ENCODE results near the gene TOX2.

The TOX2 gene

DNA sequence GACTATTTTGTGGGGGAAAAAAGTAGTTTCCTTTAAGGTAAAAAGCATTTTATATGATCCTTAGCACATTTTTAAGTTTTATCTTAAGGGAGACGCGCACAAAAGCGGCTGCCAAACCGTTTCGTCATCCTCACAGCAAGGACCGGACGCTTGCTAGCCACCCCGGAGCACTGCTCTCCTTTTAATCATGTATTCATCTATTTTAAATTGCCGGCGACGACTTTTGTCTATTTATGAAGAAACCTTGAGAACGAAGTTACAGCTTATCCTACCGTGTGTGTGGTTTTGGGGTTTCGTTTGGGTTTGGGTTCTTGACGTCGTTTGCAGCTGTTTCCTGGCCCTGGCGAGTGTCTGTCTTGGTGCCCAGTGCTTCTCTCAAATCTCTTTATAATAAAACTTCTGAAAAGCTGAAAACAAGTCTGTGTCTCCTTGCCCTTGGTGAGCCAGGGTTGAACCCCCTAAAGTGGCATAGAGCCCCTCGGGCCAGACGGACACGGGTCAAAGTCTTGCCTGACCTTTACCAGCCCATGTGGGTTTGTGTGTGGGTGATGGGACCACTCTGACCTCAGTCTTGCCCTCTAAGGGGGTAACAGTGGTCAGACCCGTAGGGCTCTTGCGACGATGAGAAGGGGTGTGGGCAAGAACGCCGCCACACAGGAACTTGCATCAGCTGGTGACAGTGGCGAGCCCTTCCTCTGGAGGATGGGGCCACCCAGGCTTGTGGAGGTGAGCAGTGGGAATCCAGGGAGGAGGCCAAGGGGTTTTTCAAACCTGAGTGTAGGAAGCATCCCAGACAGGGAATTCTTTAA, 154.8 kb downstream of the TOX2 start:
- in situ Hi-C loops (cut with HindIII; ENCODE audit: low sequenced_read_pairs), result loop anchor here (5.0 kb wide), 1 partner anchor 42 kb away; no protein-coding TSS in a partner anchor

DNA sequence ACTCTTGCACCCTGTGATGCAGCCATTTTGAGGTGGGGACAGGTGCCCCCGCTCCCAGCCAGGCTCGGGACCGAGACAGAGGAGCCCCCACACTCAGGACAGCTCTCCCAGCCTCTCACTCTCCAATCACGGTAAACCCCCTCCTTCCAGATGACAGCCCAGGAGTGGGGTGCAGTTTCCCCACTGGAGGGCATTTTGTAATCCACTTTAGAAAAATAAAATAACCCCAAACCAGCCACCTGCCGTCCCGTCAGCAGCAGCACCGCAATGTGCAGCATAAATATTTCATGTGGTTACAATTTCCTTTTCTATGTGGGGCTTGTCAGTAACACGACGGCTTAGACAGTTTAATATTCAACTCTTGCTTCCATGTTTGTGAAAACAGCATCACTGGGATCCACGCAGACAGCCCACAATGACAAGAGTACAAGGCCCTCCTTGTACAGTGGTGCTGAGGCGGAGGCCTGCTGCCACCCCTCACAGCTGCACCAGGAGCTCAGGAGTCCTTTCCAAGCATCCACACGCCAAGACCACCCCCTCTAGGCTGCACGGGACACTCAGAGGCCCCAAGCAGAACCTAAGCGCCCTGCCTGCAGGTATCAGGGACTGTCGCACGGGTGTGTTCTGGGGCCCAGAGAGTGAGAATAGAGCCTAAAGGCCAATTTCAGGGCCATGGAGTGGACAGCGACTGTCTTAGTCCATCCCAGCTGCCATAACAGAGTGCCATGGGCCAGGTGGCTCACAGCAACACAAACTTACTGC, 155.7 kb downstream of the TOX2 start:
- in situ Hi-C loops (cut with HindIII; ENCODE audit: low sequenced_read_pairs), result no loop called here

DNA sequence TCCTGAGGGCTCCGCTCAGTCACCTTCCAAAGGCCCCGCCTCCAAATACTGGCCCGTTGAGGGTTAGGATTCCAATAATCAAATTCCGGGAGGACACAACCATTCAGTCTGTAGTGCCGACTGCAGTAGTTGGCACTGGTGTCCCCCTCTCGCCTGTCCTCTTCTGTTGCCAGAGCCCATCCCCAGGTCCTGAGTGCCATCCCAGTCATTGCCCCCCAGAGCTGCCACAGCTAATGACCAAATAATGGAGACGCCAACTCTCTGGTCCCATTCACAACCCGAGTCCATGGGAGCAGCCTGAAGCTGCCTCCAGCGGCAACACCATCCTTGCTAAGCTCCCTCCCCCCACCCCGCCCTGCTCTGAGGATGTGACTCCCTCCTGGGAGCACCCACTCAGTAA, 156.4 kb downstream of the TOX2 start:
- in situ Hi-C loops (cut with HindIII; ENCODE audit: low sequenced_read_pairs), result no loop called here

DNA sequence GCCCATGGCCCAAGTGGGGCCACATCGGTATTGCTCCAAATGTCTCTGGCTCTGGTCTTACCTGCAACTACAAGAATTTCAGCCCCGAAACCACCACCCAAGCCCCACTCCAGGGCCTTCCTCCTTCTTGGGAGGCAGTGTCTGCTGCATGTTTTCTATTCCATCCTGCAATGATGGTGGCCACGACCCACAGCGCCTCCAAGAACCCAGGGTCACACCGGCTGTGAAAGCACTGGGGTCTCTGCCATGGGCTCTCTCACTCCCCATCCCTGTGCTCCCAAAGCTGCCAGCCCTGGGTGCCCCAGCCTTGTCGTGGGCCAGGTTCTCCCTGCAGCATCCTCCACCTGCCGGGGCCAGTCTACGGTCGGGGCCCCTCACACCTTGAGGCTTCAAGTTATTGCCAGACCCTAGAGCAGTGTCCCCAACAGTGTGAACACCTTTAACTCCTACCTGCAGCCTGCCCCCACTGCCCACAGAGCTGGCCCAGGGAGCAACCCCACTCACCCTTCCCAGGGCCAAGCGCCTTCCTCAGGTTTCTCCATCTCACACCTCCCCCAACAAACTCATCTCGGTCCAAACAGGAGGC, 157.0 kb downstream of the TOX2 start:
- in situ Hi-C loops (cut with HindIII; ENCODE audit: low sequenced_read_pairs), result no loop called here

DNA sequence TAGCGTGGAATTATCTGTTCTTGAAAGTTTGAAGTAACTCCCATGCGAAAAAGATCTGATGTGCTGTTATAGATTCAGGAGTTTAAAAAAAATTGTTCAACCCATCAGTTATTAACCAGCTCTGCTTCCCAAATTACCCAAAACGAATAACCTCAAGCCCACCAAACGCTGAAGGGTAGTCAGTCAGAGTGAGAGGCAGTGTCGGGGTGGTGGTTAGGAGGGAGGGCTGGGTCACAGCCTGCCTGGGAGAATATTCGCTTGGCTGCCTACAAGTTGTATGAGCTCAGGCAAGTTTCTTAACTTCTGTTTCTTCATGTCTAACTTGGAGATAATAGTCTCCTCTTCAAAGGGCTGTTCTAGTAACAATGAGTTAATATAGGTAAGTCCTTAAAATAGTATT, 157.7 kb downstream of the TOX2 start:
- in situ Hi-C loops (cut with HindIII; ENCODE audit: low sequenced_read_pairs), result no loop called here

DNA sequence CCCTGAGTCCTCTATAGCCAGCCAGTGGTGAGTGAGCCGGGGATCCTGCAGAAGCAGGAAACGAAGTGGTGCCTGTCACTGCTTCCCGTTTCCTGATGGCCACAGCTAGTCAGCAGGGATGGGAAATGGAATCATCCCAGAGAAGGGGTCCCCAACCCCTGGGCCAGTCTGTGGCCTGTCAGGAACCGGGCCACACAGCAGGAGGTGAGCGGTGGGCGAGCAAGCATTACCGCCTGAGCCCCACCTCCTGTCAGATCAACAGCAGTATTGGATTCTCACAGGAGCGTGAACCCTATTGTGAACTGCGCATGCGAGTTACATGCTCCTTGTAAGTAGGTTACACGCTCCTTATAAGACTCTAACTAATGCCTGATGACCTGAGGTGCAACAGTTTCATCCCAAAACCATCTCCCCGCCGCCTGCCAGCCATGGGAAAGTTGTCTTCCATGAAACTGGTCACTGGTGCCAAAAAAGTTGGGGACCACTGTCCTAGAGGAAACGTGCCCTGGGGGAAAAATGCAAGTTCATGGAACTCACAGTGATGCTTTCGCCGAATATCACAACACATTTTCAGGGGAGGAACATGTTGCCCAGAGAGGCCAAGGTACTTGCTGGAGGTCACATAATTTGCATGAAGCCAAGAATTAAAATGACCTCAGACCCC, 158.5 kb downstream of the TOX2 start:
- in situ Hi-C loops (cut with HindIII; ENCODE audit: low sequenced_read_pairs), result no loop called here

DNA sequence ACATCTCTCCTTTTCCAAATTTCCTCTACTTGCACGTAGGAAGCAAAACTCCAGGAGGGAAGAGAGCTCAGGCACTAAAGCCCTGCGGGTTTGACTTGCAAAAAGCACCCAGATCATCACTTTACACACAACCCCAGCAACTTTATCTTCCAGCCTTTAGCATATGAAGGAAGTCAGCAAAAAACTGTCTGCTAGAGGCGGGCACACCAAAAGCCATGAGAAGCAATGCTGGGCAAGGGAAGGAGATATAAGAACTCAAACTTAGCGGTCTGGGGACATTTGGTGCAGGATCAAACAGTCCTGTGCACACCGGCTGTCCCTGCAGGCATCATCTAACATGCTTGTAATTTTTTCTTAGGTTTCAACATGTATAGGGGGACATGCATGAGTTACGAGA, 159.0 kb downstream of the TOX2 start:
- in situ Hi-C loops (cut with HindIII; ENCODE audit: low sequenced_read_pairs), result no loop called here

DNA sequence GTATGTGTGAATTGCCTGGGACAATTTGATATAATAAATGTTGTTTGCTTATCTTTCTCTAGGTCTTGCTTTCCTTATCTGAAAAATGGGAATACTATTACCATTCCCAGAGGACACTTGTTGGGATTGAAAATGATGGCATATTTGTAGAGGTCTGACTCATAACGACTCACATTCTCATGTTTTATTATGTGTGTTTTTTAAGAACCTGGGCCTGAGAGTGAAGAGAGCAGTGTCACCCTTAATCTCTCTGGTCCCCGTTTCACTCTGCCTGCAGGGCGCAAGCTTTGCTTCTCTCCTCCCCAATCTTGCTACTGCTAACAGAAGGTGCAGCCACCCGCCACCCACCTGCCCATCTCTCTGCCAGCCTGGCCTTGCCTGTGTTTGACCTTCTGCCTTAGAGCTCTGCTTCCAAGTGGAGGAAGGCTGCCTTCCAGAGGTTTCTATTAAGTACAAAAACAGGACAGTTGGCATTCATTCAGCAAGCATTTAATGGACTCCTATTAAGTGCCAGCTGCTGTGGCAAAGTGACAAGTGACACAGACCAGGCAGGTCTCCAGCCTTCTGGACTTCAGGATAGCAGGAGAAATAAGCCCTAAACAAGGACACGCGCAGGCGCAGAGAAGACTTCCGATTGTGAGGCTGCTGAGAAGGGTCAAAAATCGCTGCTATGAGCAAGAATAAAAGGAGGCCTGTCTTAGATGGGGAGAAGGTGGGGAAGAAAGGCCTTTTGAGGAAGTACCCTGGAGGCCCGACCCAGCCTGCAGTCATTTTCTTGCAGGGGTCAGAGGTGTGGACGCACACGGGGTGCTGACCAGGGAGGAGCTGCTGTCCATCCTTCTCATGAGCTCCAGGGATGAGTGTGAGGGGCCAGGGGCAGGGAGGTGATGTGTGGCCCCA, 159.8 kb downstream of the TOX2 start:
- in situ Hi-C loops (cut with HindIII; ENCODE audit: low sequenced_read_pairs), result loop anchor here (25.0 kb wide), 1 partner anchor 312 kb away; no protein-coding TSS in a partner anchor

DNA sequence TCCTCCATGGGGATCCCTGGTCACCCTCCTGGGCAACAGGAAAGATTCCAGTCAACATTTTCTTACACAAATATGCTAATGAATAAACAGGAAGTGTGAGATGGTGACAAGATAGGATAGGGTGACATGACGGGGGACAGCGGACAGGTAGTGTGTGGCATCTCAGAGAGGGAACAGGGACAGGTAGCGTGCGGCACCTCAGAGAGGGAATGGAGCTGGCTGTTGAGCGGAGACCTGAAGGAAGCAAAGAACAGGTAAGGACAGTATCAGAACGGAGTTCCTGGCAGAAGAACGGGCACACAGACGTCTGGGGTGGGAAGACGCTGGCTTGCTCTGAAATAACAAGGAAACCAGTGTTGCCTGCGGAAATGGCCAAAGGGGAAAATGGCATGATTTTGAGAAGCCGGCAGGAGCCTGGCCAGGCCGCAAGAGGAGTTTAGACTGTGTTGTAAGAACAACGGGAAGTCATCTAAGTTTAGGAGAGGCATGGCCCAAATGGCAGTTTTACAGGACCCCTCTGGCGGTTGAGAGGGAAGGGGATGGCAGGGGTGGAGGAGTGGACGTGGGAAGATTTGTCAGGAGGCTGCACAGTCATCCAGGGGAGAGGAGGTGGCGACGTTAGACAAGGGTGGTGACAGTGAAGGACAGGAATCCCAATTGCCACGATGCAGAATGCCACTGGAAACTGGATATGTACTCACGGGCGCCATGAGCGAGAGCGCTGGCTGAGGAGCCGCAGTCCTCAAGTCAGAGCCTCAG, 160.7 kb downstream of the TOX2 start:
- in situ Hi-C loops (cut with HindIII; ENCODE audit: low sequenced_read_pairs), result loop anchor here (25.0 kb wide), 1 partner anchor 313 kb away; no protein-coding TSS in a partner anchor

DNA sequence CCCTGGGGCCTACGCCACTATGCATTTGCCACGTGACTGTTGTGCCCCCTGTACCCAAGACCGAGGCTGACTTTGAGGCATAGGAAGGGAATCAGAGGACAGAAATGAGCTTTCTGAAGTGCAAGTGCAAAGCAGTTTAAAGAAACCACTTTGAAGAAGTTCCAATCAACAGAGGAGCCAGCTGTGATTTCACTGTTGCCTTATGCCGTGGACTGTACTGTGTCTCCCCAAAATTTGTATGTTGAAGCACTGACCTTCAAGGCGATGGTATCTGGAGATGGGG, 161.2 kb downstream of the TOX2 start:
- in situ Hi-C loops (cut with HindIII; ENCODE audit: low sequenced_read_pairs), result loop anchor here (25.0 kb wide), 1 partner anchor 314 kb away; no protein-coding TSS in a partner anchor

DNA sequence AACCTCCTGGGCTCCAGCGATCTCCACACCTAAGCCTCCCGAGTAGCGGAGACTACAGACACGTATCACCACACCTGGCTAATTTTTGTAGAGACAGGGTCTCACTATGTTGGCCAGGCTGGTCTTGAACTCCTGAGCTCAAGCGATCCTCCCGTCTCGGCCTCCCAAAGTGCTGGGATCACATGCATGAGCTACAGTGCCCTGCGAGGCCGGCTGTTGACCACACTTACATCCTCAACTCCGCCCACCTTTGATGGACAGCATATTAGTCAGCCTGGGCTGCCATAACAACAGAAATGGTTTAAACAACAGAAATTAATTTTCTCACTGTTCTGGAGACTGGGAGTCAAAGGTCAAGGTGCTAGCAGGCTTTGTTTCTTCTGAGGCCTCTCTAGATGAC, 164.6 kb downstream of the TOX2 start:
- in situ Hi-C loops (cut with HindIII; ENCODE audit: low sequenced_read_pairs), result loop anchor here (25.0 kb wide), 1 partner anchor 317 kb away; no protein-coding TSS in a partner anchor

DNA sequence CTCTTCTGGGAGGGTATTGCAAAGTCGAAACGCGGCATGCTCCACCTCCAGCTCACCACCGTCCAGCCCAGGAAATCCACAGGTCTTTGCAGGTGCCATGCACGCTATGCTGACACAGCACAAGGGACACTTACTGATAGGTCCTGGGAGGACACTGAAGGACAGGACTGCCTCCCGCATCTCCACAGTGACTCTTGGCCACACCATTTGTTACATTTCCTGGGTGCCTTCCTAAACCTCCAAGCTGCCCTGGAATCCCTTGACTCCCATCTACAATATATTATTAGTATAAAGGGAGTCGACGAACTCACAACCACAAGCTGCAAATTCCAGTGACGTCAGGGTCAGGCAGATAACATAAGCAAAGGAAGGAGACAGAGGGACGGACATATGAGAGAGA, 165.4 kb downstream of the TOX2 start:
- in situ Hi-C loops (cut with HindIII; ENCODE audit: low sequenced_read_pairs), result loop anchor here (25.0 kb wide), 1 partner anchor 318 kb away; no protein-coding TSS in a partner anchor

DNA sequence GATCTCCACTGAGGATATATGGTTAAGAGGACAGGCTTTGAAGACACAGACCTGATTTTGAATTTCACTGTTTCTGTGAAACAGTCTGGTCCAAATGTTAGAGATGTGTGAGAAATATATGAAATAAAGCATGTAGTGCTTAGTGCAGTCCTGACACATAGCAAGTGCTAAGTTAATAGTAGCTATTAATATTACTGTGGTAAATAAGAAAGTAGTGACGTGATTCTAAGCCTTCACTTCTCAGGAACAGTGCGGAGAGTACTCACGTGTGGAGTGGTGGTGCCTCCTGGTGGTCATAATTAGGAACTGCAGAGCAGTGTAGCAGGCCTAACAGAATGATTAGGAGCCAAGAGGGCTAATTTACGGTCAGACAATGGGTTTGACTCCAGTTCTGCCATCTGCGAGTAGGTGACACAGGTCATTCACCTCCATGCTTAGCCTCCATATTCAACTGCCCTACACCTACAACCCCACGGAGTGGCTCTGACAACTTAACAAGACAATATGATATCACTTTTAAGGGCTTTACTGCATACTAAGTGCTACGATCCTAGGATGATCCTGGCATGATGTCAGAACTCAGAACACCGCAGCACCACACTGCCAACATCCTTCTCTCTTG, 166.1 kb downstream of the TOX2 start:
- in situ Hi-C loops (cut with HindIII; ENCODE audit: low sequenced_read_pairs), result loop anchor here (25.0 kb wide), 1 partner anchor 318 kb away; no protein-coding TSS in a partner anchor

DNA sequence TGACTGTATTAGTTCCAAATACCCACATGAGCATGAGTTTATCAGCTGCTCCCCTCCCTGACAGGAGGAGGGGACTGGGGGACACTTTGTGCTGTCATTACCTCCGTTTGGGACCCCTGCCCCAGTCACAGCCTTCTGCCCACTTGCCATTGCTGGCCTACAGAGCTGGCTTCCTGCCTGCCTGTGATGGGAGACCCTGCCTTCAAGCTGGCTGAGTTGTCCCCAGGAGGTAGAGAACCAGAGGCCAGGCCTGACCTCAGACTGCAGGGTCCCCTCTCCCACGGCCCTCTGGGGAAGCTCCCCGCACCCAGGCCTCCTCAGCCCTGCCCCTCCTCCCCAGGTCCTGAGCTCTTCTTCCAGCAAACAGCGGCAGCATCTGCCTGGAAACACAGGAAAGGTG, 166.8 kb downstream of the TOX2 start:
- in situ Hi-C loops (cut with HindIII; ENCODE audit: low sequenced_read_pairs), result loop anchor here (25.0 kb wide), 1 partner anchor 319 kb away; no protein-coding TSS in a partner anchor

DNA sequence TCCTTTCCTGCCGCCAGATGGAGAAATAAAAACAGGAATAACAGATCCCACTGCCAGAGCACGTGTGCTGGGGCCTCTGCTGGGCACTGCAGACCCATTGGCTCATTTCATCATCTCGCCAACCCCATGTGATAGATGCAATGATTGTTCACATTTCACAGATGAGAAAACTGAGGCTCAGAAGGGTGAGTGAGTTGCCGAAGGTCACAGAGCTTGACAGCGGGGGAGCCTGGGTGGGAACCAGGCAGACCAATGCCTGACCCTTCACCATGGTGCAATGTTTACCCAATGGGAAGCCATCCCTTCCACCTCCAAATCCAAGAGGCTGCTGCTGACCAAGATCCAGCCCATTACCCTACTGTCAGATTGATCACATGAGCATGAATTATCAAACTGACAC, 167.2 kb downstream of the TOX2 start:
- in situ Hi-C loops (cut with HindIII; ENCODE audit: low sequenced_read_pairs), result loop anchor here (25.0 kb wide), 1 partner anchor 320 kb away; no protein-coding TSS in a partner anchor

DNA sequence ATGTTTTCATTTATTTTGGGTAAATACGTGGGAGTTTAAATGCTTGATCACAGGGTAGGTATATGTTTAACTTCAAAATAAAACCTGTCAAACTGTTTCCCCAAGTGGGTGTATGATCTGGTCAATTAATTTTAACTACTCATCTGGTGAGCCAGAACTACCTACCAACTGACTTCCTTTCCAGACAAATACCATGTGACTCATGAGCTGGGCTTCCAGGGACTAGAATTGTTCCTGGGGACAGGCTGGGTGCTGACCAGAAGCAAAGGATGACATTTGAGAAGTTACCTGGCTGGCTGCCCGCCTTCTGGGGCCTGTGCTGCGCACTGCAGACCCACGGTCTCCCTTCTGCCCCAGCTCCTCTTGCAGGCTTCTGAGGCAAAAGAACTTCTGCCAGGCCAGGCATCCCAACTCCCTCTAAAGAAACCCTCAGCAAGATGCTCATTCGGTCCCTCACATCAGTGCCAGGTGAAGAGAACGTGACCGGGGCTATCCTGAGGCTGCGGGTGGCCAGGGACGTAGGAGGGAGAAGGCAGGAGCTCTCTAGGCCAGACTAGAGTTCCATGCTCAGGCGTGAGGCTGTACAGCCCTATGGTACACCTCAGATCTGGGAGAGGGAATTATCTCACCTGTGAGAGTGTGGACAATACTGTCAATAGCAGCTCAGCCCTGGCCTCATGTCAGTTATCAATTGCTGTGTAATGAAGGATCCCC, 168.7 kb downstream of the TOX2 start:
- in situ Hi-C loops (cut with HindIII; ENCODE audit: low sequenced_read_pairs), result loop anchor here (25.0 kb wide), 1 partner anchor 321 kb away; no protein-coding TSS in a partner anchor

DNA sequence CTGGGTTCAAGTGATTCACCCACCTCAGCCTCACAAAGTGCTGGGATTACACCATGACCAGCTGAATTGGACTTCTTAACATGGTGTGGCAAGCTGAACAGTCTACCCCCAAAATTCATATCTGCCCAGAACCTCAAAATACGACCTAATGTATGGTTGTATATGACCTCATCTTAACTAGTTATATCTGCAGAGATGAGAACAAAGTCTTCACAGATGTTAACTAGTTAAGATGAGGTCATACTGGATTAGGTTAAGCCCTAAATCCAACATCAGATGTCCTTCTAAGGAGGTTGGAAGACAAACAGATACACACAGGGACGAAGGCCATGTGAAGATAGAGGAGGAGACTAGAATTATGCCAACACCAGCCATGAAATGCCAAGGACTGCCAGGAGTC, 169.8 kb downstream of the TOX2 start:
- in situ Hi-C loops (cut with HindIII; ENCODE audit: low sequenced_read_pairs), result loop anchor here (25.0 kb wide), 1 partner anchor 322 kb away; no protein-coding TSS in a partner anchor

DNA sequence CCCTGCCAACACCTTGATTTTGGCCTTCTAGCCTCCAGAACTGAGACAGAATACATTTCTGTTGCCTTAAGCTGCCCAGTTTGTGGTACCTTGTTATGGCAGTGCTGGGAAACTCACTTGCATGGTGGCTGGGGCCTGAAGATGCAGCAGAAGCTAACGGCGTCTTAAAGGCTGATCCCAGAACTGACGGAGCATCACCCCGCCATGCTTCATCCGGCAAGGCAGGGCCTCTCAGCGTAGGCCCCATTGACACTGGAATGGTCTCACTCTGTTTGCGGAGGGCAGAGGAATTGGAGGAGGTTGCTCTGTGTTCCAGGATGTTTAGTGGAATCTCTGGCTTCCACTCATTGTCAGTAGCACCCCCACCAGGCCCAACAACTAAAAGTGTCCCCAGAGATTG, 170.2 kb downstream of the TOX2 start:
- in situ Hi-C loops (cut with HindIII; ENCODE audit: low sequenced_read_pairs), result loop anchor here (25.0 kb wide), 1 partner anchor 323 kb away; no protein-coding TSS in a partner anchor

All from endothelial cell of hepatic sinusoid (primary cell).